ENCODE results near the gene KREMEN1.

The KREMEN1 gene
- total RNA-seq, result 0 to 0.35 (median 0) reads per million in 3 donors

GRCh38 chr22:29072979-29073617 is at the start of gene KREMEN1:
KREMEN1 (plus strand) TSS chr22:29073035; CDS start chr22:29073131, 96 bp downstream.
- H3K27me3 ChIP-seq (replicated peaks; ENCODE audit: control insufficient read depth, insufficient read depth, low read length, poor library complexity, severe bottlenecking), result peaks cover 30% of the 10 kb centered on the region
- H3K27ac ChIP-seq (ENCODE audit: insufficient read depth, low read length, poor library complexity, severe bottlenecking), result no peak within 1 kb of the TSS

GRCh38 chr22:29023172-29023796 is 49.6 kb upstream of the KREMEN1 start:
- H3K27me3 ChIP-seq (replicated peaks; ENCODE audit: control insufficient read depth, insufficient read depth, low read length, poor library complexity, severe bottlenecking), result no peaks in the 10 kb centered on the region
- no peak overlapping the region for H3K4me3 ChIP-seq (ENCODE audit: insufficient read depth, low read depth, low read length, poor library complexity, severe bottlenecking)
- no peaks in the 10 kb centered on the region for H3K36me3 ChIP-seq (ENCODE audit: control insufficient read depth, insufficient read depth, low read length)
- no peaks in the 10 kb centered on the region for H3K4me1 ChIP-seq (ENCODE audit: control insufficient read depth, insufficient read depth, low read length, poor library complexity, severe bottlenecking)
- no peaks in the 10 kb centered on the region for H3K9me3 ChIP-seq (ENCODE audit: control insufficient read depth, low read length)
- DNase-seq, result no peak
- H3K27ac ChIP-seq (ENCODE audit: insufficient read depth, low read length, poor library complexity, severe bottlenecking), result no peak overlapping the region

More at GRCh38 chr22:29072979-29073617, at the start of gene KREMEN1:
- Histone ChIP-seq H3K9me3 (ENCODE audit: control insufficient read depth, low read length) (no peaks in the 10 kb centered on the region), H3K36me3 (ENCODE audit: control insufficient read depth, insufficient read depth, low read length) (no peaks in the 10 kb centered on the region), H3K4me3 (ENCODE audit: insufficient read depth, low read depth, low read length, poor library complexity, severe bottlenecking) (peak within 1 kb of the TSS; percentile 55), H3K4me1 (ENCODE audit: control insufficient read depth, insufficient read depth, low read length, poor library complexity, severe bottlenecking) (peaks cover 25% of the 10 kb centered on the region)
- no peak for DNase-seq

GRCh38 chr22:29026579-29026978 is 46.3 kb upstream of the KREMEN1 start:
- no peaks in the 10 kb centered on the region for H3K9me3 ChIP-seq (ENCODE audit: control insufficient read depth, low read length)
- H3K27me3 ChIP-seq (replicated peaks; ENCODE audit: control insufficient read depth, insufficient read depth, low read length, poor library complexity, severe bottlenecking), result peaks cover 16% of the 10 kb centered on the region
- no peak overlapping the region for H3K27ac ChIP-seq (ENCODE audit: insufficient read depth, low read length, poor library complexity, severe bottlenecking)
- H3K4me1 ChIP-seq (ENCODE audit: control insufficient read depth, insufficient read depth, low read length, poor library complexity, severe bottlenecking), result peaks cover 8% of the 10 kb centered on the region
- H3K36me3 ChIP-seq (ENCODE audit: control insufficient read depth, insufficient read depth, low read length), result no peaks in the 10 kb centered on the region
- no peak for DNase-seq
- no peak overlapping the region for H3K4me3 ChIP-seq (ENCODE audit: insufficient read depth, low read depth, low read length, poor library complexity, severe bottlenecking)

GRCh38 chr22:29028468-29028867 is 44.4 kb upstream of the KREMEN1 start:
- Histone ChIP-seq H3K27ac (ENCODE audit: insufficient read depth, low read length, poor library complexity, severe bottlenecking) (no peak overlapping the region), H3K27me3 (replicated peaks; ENCODE audit: control insufficient read depth, insufficient read depth, low read length, poor library complexity, severe bottlenecking) (peaks cover 19% of the 10 kb centered on the region), H3K4me1 (ENCODE audit: control insufficient read depth, insufficient read depth, low read length, poor library complexity, severe bottlenecking) (peaks cover 8% of the 10 kb centered on the region), H3K4me3 (ENCODE audit: insufficient read depth, low read depth, low read length, poor library complexity, severe bottlenecking) (no peak overlapping the region), H3K36me3 (ENCODE audit: control insufficient read depth, insufficient read depth, low read length) (no peaks in the 10 kb centered on the region), H3K9me3 (ENCODE audit: control insufficient read depth, low read length) (no peaks in the 10 kb centered on the region)
- DNase-seq, result no peak

GRCh38 chr22:29029202-29030000 is 43.4 kb upstream of the KREMEN1 start:
- Histone ChIP-seq H3K4me1 (ENCODE audit: control insufficient read depth, insufficient read depth, low read length, poor library complexity, severe bottlenecking) (peaks cover 8% of the 10 kb centered on the region), H3K27me3 (replicated peaks; ENCODE audit: control insufficient read depth, insufficient read depth, low read length, poor library complexity, severe bottlenecking) (peaks cover 19% of the 10 kb centered on the region), H3K27ac (ENCODE audit: insufficient read depth, low read length, poor library complexity, severe bottlenecking) (no peak overlapping the region), H3K4me3 (ENCODE audit: insufficient read depth, low read depth, low read length, poor library complexity, severe bottlenecking) (no peak overlapping the region), H3K36me3 (ENCODE audit: control insufficient read depth, insufficient read depth, low read length) (no peaks in the 10 kb centered on the region), H3K9me3 (ENCODE audit: control insufficient read depth, low read length) (no peaks in the 10 kb centered on the region)
- DNase-seq, result no peak

GRCh38 chr22:29030016-29030617 is 42.7 kb upstream of the KREMEN1 start:
- peak overlapping the region; percentile 22 for H3K4me3 ChIP-seq (ENCODE audit: insufficient read depth, low read depth, low read length, poor library complexity, severe bottlenecking)
- no peak for DNase-seq
- H3K9me3 ChIP-seq (ENCODE audit: control insufficient read depth, low read length), result no peaks in the 10 kb centered on the region

GRCh38 chr22:29030618-29031226 is 42.1 kb upstream of the KREMEN1 start:
- peaks cover 8% of the 10 kb centered on the region for H3K4me1 ChIP-seq (ENCODE audit: control insufficient read depth, insufficient read depth, low read length, poor library complexity, severe bottlenecking)
- H3K4me3 ChIP-seq (ENCODE audit: insufficient read depth, low read depth, low read length, poor library complexity, severe bottlenecking), result peak overlapping the region; percentile 22
- DNase-seq, result no peak
- H3K36me3 ChIP-seq (ENCODE audit: control insufficient read depth, insufficient read depth, low read length), result no peaks in the 10 kb centered on the region
- H3K27me3 ChIP-seq (replicated peaks; ENCODE audit: control insufficient read depth, insufficient read depth, low read length, poor library complexity, severe bottlenecking), result peaks cover 19% of the 10 kb centered on the region
- no peaks in the 10 kb centered on the region for H3K9me3 ChIP-seq (ENCODE audit: control insufficient read depth, low read length)
- H3K27ac ChIP-seq (ENCODE audit: insufficient read depth, low read length, poor library complexity, severe bottlenecking), result no peak overlapping the region

More at GRCh38 chr22:29030016-29030617, 42.7 kb upstream of the KREMEN1 start:
- Histone ChIP-seq H3K27me3 (replicated peaks; ENCODE audit: control insufficient read depth, insufficient read depth, low read length, poor library complexity, severe bottlenecking) (peaks cover 19% of the 10 kb centered on the region), H3K27ac (ENCODE audit: insufficient read depth, low read length, poor library complexity, severe bottlenecking) (no peak overlapping the region), H3K36me3 (ENCODE audit: control insufficient read depth, insufficient read depth, low read length) (no peaks in the 10 kb centered on the region), H3K4me1 (ENCODE audit: control insufficient read depth, insufficient read depth, low read length, poor library complexity, severe bottlenecking) (peaks cover 8% of the 10 kb centered on the region)

GRCh38 chr22:29031227-29032011 is 41.4 kb upstream of the KREMEN1 start:
- H3K4me3 ChIP-seq (ENCODE audit: insufficient read depth, low read depth, low read length, poor library complexity, severe bottlenecking), result no peak overlapping the region
- no peak overlapping the region for H3K27ac ChIP-seq (ENCODE audit: insufficient read depth, low read length, poor library complexity, severe bottlenecking)
- peaks cover 19% of the 10 kb centered on the region for H3K27me3 ChIP-seq (replicated peaks; ENCODE audit: control insufficient read depth, insufficient read depth, low read length, poor library complexity, severe bottlenecking)
- H3K9me3 ChIP-seq (ENCODE audit: control insufficient read depth, low read length), result no peaks in the 10 kb centered on the region
- no peak for DNase-seq
- H3K4me1 ChIP-seq (ENCODE audit: control insufficient read depth, insufficient read depth, low read length, poor library complexity, severe bottlenecking), result peaks cover 8% of the 10 kb centered on the region
- no peaks in the 10 kb centered on the region for H3K36me3 ChIP-seq (ENCODE audit: control insufficient read depth, insufficient read depth, low read length)

- Histone ChIP-seq H3K27ac (ENCODE audit: insufficient read depth, low read length, poor library complexity, severe bottlenecking) (no peak overlapping the region), H3K36me3 (ENCODE audit: control insufficient read depth, insufficient read depth, low read length) (no peaks in the 10 kb centered on the region), H3K4me3 (ENCODE audit: insufficient read depth, low read depth, low read length, poor library complexity, severe bottlenecking) (no peak overlapping the region), H3K9me3 (ENCODE audit: control insufficient read depth, low read length) (no peaks in the 10 kb centered on the region), H3K4me1 (ENCODE audit: control insufficient read depth, insufficient read depth, low read length, poor library complexity, severe bottlenecking) (peaks cover 8% of the 10 kb centered on the region), H3K27me3 (replicated peaks; ENCODE audit: control insufficient read depth, insufficient read depth, low read length, poor library complexity, severe bottlenecking) (peaks cover 19% of the 10 kb centered on the region)
- no peak for DNase-seq
Measured at GRCh38 chr22:29032014-29032475, 40.8 kb upstream of the KREMEN1 start.

All from effector memory CD4-positive, alpha-beta T cell (primary cell).